HG03575 (cell line): ENCODE measurements around the gene NFIA.
"Not testable (repeated sequence)": the region's sequence is repeated elsewhere in the genome, so short reads cannot be mapped to it uniquely, and the experiment has no call there.

Experiments used
- ATAC-seq: cut with Tn5 transposase; IDR thresholded peaks from one replicate; pipeline ENCODE4 v1.9.1; 2021; ENCODE audit not compliant: unreplicated experiment, insufficient number of reproducible peaks, low FRiP score; ENCODE audit errors: extremely low read depth

NFIA gene

DNA sequence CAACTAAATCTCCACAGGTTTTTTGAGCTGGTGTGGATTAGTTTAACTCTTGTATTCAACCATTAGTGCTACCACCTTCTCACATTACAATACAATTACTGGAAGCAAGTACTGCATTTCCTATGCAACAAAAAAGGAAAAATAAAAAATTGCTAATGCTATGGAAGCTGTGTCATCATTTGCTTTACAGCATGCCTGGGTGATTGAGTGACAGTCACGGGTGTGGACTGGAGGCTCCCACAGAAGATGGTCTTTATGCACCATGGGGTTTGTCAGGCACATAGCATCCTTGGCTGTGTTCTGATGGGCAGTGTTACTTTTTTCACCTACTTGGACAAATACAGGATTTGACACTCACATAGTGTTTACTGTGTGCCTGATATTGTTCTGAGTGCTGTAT lies 380.3 kb downstream of the NFIA start:
- no peak for ATAC-seq

DNA sequence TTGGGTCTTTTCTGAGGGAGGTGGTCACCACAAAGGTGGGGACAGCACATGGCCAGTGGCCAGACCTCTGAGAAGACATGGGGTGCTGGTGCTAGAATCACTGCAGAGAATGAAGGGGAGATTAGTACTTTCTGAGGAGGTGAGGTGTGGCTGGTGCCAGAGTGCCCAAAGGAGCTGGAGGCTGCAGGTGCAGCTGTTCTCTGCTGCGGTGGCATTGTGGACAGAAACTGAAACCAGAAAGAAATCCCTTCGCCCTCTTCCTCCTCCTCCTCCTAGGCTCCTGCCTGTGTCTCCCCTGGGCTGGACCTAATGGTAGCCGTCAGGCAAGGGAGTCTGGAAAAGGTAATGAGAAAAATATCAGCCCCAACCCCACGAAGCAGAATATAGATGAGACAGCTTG lies 380.9 kb downstream of the NFIA start:
- ATAC-seq, result no peak

DNA sequence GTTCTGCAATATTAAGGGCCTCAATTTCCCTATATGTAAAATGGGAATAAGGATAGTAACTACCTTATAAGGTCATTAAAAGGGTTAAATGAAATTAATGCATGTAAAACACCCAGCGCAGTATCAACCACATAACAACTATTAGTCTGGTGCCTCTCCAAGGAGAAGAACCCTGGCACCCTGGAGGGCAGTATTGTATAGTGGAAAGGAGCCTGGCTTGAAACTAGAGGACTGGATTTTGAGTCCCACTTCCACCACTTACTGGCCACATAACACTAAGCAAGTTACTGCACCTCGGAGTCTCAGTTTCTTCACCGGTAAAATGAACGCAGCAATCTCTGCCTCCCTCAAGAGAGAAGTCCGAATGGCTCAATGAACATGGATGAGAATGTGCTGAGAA lies 385.5 kb downstream of the NFIA start:
- not testable (repeated sequence) for ATAC-seq

DNA sequence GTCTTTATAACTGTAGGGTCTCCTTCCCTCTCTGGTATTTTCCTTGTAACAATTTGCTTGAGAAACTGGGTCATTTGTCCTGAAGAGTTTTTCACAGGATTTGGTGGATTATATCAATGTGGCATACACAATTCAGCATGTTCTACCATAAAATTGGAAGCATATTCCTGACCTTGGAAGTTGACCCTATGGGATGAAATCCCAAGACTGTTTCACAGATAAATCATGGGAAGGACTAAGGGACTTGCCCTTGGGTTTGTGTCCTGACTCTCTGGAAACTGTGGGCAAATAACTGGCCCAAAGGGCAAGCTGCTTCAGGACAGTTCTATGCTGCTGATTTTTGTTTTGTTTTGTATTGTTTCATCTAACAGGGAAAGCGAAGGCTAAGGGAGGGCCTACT lies 387.0 kb downstream of the NFIA start:
- no peak for ATAC-seq

DNA sequence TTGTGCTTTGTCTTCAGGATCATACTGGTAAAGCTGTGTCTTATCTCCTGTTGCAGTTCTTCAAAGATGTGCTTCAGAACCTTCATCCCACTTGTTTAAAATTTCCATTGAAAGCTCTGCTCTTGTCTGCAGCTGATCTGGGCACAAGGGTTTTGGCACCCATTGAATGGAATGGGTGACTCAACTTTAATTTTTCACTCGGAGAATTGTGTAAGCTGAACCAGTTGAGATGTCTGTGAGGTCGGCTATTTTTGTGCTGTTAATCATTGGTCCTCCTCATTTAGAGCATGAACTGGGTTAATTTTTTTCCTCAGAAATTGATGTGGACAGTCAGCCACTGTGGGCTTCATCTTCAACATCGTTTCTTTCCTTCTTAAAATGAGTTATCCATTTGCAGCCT lies 390.5 kb downstream of the NFIA start:
- no peak for ATAC-seq

DNA sequence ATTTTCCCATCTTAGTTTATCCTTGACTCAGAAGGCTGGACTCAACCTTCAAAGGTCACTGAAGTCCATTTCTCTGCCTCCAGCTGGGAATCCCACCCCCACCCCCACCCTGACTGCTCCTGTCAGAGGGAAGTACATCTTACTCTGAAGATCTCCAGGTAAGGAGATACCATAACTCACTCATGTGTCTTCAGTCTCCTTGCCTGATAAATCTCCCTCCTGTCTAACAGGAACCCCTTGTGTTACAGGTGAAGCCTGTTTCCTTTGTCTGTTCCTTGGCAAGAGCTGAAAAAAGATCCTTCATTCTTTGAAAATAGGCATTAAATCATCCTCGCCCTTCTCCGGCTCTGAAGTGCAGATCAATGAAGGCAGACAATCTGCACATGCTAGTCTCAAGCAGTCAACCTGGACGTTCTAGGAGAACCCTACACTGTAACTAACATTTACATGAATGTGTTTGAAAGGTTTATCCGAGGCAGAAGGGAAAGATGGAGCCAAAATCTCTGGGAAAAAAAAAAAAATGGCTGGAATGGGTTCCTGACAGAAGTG lies 392.0 kb downstream of the NFIA start:
- no peak for ATAC-seq

DNA sequence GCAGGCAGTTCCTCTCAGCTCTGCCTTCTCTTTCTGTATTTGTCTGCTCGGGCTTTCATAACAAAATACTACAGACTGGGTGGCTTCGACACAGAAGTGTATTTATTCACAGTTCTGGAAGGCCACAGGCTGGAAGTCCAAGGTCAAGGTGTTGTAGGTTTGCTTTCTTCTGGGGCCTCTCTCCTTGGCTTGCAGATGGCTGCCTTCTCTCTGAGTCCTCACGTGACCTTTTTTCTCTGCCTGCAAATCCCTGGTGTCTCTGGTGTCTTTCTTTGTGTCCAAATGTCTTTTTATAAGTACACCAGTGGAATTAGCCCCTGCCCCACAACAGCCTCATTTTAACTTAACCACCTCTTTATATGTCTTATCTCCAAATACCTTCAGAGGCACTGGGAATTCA lies 392.6 kb downstream of the NFIA start:
- no peak for ATAC-seq

DNA sequence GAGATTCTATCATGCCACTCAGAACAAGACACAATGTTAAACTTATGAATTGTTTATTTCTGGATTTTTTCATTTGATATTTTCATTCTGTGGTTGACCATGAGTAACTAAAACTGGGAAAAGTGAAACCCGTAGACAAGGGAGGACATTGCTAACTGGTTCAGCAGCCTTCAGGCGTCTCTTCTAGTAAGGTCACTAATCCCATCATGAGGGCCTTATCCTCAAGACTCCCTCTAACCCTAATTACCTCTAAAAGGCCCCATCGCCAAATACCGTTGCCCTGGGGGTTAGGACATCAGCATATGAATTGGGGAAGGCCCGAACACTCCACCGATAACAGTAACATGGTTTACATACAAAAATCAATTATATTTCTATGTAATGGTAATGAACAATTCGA lies 394.9 kb downstream of the NFIA start:
- ATAC-seq, result no peak

DNA sequence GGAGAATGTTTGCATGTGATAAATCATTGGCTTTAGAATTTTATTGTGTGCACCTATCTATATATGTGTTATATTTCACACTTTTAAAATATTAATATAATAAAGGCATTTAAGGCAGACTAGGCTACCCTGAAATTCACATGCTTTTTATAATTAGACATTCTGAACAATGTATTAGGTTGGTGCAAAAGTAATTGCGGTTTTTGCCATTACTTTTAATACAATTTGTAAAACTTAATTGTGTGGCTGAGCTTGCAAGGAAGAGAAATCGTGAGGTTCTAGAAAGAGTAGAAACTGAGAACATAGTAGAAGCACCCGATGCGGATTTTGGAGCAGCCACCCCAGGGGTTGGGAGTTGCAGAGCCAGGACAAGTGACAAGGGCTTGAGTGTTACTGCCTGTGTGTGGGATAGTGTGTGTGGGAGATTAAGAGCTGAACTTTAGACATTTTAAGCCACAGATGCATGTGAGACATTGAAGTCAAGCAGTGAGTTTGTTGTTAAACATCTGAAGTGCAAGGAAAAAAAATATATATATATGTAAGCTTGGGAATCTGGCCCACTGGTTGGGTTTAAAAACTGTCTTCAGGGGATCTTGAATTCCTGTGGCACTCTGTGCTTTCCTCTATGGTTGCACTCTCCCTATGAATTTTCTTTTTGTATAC lies 398.0 kb downstream of the NFIA start:
- no peak for ATAC-seq

DNA sequence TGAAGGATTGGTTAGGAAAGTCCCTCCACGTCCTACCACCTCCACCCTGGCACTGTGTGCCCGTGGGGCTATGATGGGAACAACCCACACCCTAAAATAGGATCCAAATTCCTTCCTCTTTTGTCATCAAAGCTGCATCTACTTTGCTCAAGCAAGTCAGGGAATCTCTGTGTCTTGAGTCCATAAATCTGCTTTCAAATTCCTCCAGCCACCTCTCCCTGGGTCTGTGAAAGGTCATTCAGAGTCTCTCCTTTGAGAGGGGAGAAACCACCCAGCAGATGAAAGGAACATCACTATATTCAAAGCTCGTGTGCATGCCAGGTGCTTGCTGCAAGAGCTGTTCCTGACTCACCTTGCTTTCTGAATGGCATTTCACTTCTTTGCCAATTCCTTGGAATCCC lies 399.0 kb downstream of the NFIA start:
- ATAC-seq, result no peak

DNA sequence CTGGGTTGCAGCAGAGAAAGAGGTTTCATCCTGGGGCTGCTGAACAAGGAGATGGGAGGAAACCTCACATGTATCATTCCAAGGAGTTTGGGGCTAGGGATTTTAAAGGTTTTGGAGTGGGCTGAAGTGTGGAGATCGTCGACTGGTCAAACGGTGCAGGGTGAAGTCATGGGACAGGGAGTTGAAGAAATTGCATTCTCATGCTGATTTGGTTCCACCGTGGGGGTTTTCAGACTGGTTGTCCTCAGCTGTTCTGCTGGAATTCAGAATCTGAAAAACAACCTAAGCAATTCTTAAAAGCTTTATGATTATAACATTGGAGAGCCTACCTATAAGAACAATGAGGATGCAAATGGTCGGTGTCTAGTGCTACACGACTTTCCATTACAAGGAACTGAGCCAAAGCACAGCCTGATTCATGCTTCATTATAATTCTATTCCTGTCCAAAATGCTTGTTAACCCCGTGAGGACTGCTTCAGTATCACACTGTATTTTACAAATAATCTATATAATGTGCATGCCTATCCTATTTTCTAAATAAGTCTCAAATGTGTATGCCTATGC lies 399.9 kb downstream of the NFIA start:
- no peak for ATAC-seq

DNA sequence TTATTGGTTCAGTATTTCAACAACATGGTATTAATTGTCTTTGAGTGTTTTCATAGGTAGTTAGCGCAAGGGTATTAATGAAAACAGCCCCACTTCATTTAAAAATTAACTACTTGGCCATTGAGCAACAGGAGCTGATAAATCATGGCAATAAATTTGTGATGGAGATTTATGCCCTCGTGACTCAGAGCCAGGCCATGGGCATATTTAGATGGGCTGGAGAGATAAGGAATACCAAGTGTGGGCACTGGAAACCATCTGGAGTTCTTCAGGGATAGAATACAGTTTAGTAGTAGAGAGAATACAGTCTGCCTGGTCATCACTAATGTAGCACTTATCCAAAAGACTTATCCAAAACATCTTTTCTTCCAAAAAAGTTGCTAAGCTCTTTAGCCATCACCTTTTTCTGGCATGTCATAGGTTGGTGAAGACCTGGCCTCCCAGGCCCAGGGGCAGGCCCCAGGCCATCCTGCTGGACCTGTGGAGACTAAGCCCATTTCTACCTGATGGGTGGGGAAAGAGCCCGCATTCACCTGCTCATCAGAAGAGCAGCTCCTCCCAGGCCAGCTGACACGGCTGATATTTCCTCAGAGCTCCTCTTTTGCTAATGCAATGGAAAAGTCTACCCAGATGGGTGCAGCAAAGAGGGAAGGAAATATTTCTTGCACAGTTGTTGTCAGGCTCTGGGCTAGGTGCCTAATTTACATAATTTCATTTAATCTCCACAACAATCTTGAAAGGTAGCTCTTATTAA lies 404.6 kb downstream of the NFIA start:
- ATAC-seq, result no peak

DNA sequence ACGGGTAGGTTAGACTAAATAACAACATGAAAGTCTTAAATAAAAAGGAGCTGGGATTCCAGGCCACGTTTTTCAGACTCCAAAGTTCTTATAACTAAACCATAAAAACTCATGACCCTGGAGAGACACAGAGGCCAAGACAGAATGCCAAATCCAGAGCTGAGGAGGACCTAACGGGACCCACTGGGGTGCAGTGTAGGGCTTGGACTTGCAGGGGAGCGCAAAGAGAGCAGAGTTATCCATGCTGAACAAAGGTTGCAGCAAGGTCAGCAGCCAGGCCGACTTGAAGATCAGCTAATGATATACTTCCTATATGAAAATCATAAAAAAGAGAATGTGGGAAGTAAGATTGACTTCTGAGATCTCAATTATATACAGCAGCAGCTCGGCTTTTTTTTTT lies 405.4 kb downstream of the NFIA start:
- ATAC-seq, result no peak

DNA sequence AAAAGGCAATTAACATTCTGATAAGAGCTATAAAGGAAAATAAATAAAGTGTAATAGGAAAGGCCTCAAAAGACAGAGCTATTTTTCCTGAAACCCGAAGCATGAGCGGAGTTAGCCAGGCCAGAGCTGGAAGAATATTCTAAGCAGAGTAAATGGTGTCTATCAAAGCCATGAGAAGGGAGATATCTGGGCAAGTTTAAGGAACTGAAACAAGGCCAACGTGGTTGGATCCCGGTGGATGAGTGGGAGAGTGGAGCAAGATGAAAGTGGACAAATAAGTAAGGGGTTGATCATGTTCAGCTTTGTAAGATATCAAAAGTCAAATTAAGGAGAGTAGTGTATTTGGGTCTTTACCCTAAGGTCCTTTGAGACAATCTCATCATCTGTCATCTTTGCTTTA lies 408.6 kb downstream of the NFIA start:
- ATAC-seq, result no peak

DNA sequence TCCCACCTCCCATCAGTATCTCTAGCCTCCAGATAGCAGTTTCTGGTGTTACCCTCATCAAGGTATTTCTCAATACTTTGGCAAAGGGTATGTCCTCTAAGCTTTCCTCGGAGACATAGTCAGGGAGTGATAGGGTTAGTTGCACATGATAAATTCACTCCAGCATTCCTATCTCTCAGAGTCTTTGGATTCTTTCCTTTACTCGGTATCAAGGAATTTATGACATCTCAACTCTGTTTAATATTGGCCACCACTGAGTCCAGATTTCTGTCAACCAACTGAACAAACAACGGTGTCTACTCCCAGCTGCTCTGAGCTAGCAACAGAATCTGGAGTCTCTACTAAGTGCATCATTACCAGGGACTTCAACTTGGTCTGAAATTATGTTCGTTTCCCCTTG lies 409.1 kb downstream of the NFIA start:
- ATAC-seq, result no peak

DNA sequence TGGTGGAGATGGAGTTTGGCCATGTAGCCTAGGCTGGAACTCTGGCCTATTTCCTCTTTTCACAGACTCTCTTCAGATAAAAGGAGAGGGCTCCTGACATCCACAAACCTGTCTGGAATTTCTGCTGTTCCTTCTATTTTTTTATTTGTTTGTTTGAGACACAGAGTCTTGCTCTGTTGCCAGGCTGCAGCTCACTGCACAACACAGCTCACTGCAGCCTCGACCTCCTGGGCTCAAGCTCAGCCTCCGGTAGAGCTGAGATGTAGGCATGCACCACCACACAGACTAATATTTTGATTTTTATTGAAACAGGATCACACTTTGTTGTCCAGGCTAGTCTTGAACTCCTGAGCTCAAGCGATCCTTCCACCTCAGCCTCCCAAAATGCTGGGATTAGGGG lies 411.6 kb downstream of the NFIA start:
- no peak for ATAC-seq

DNA sequence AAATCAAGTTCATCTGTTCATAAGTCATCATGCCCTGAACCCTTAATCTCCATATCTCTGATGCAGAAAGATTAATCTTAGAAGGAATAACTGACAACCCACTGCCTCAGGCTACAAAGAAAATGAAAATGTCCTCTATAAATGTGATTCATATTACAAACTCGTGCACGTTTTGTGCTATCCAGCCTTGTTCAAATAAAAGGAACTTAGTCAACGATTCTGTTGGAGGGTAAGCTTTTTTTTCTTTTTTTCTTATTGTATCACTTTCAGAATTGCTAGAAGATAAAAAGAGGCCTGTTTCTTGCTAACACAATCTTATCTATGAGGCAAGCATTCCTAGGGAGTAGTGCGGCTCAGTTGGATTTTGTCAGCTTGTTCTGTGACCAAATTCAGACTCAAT lies 414.1 kb downstream of the NFIA start:
- ATAC-seq, result no peak

DNA sequence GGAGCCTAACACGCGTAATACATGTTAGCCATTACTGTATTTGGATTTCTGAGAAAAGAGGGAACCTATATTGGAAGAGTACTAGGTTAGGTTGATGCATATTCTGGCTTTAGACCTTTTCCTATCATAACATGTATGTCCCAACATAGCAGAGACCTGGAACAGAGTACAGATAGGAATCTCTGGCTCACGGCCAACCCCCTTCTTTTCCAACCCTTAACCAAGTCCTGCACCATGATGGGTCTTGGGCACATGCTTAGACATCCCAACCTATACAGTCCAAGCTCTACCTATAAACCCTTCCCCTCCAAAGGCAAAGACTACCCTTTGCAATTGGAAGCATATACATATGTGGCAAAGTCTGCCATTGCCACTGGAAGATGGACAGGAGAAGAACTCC lies 414.7 kb downstream of the NFIA start:
- ATAC-seq, result no peak

DNA sequence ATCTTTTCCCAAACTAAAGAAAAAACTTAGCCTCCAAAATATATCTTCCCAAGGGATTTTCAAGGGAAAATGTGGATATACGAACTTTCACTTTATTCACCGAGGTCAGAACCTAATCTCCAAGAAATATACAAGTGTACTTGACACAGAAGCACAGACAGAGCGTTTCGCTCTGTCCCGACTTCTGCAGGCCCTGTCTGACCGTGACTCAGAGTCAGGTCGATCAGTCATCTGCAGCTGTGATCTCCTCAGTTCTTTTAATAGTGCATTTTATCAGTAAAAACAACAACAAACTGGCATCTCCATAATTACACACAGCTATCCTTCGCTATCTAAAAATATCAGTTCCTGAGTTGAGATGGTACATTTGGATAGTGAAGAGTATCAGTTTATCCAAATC lies 416.0 kb downstream of the NFIA start:
- no peak for ATAC-seq
